SK-N-DZ (cell line): Measurements from ENCODE around the gene STKLD1.
"Not testable (repeated sequence)": the region's sequence is repeated elsewhere in the genome, so short reads cannot be mapped to it uniquely, and the experiment has no call there.

ENCODE experiments used
- DNase-seq: peaks from one replicate; pipeline ENCODE4 v3.0.0-alpha.2; 2015; ENCODE audit warnings: low spot score

Gene STKLD1

GRCh38 chr9:133361507-133362092 is 14.6 kb upstream of the STKLD1 start:
- no peak for DNase-seq

- DNase-seq = no peak
These were observed 13.7 kb upstream of the STKLD1 start for GRCh38 chr9:133362359-133363044.

- no peak for DNase-seq
These were observed 9.7 kb upstream of the STKLD1 start for GRCh38 chr9:133366435-133366834.

GRCh38 chr9:133367221-133367620 is 8.9 kb upstream of the STKLD1 start:
- DNase-seq = no peak

GRCh38 chr9:133367778-133368177 is 8.4 kb upstream of the STKLD1 start:
- no peak for DNase-seq

GRCh38 chr9:133368249-133368881 is 7.8 kb upstream of the STKLD1 start:
- no peak for DNase-seq

- no peak for DNase-seq
These were observed 6.7 kb upstream of the STKLD1 start for GRCh38 chr9:133369422-133369821.

GRCh38 chr9:133369933-133370332 is 6.2 kb upstream of the STKLD1 start:
- no peak for DNase-seq

- no peak for DNase-seq
These were observed 5.5 kb upstream of the STKLD1 start for GRCh38 chr9:133370685-133371084.

GRCh38 chr9:133371261-133371711 is 4.9 kb upstream of the STKLD1 start:
- DNase-seq = no peak

- DNase-seq = no peak
These were observed 4.0 kb upstream of the STKLD1 start for GRCh38 chr9:133372144-133372543.

GRCh38 chr9:133374612-133375115 is 1.5 kb upstream of the STKLD1 start:
- no peak for DNase-seq

- no peak for DNase-seq
These were observed 946 bp upstream of the STKLD1 start for GRCh38 chr9:133375116-133375723.

GRCh38 chr9:133377280-133377679 is 1.1 kb downstream of the STKLD1 start:
- DNase-seq = not testable (repeated sequence)

- no peak for DNase-seq
These were observed 1.6 kb downstream of the STKLD1 start for GRCh38 chr9:133377721-133378216.

- no peak for DNase-seq
These were observed 2.3 kb downstream of the STKLD1 start for GRCh38 chr9:133378408-133378962.

- DNase-seq = no peak
These were observed 3.3 kb downstream of the STKLD1 start for GRCh38 chr9:133379153-133380086.

- DNase-seq = no peak
These were observed 4.6 kb downstream of the STKLD1 start for GRCh38 chr9:133380734-133381133.

GRCh38 chr9:133382507-133383141 is 6.5 kb downstream of the STKLD1 start:
- no peak for DNase-seq

- no peak for DNase-seq
These were observed 7.3 kb downstream of the STKLD1 start for GRCh38 chr9:133383438-133383837.
